Measurements from ENCODE around the gene KISS1R.
A peak's percentile ranks its signal among the peaks of the same experiment; 100 is the strongest.

Gene KISS1R

GRCh38 chr19:931860-932647 lies 14.9 kb downstream of the KISS1R start:
- Mint-ChIP-seq H3K27ac (no peak overlapping the region), H3K36me3 (no peaks in the 10 kb centered on the region), H3K4me1 (ENCODE audit: low read depth) (peaks cover 12% of the 10 kb centered on the region), H3K4me3 (peak overlapping the region; percentile 32), H3K27me3 (no peaks in the 10 kb centered on the region), H3K9me3 (ENCODE audit: low read depth) (no peaks in the 10 kb centered on the region)

GRCh38 chr19:932648-933552 lies 15.8 kb downstream of the KISS1R start:
- Mint-ChIP-seq H3K27ac (no peak overlapping the region), H3K27me3 (no peaks in the 10 kb centered on the region), H3K4me1 (ENCODE audit: low read depth) (peaks cover 18% of the 10 kb centered on the region), H3K4me3 (peak overlapping the region; percentile 62), H3K36me3 (no peaks in the 10 kb centered on the region), H3K9me3 (ENCODE audit: low read depth) (no peaks in the 10 kb centered on the region)

GRCh38 chr19:933553-933882 lies 16.4 kb downstream of the KISS1R start:
- Mint-ChIP-seq H3K27ac (no peak overlapping the region), H3K4me3 (no peak overlapping the region), H3K9me3 (ENCODE audit: low read depth) (no peaks in the 10 kb centered on the region), H3K4me1 (ENCODE audit: low read depth) (peaks cover 21% of the 10 kb centered on the region), H3K36me3 (no peaks in the 10 kb centered on the region), H3K27me3 (no peaks in the 10 kb centered on the region)

GRCh38 chr19:934197-934840 lies 17.2 kb downstream of the KISS1R start:
- Mint-ChIP-seq H3K4me1 (ENCODE audit: low read depth) (peaks cover 23% of the 10 kb centered on the region), H3K4me3 (no peak overlapping the region), H3K9me3 (ENCODE audit: low read depth) (no peaks in the 10 kb centered on the region)

GRCh38 chr19:934865-935479 lies 17.8 kb downstream of the KISS1R start:
- Mint-ChIP-seq H3K27me3 (no peaks in the 10 kb centered on the region), H3K27ac (no peak overlapping the region), H3K9me3 (ENCODE audit: low read depth) (no peaks in the 10 kb centered on the region), H3K36me3 (no peaks in the 10 kb centered on the region), H3K4me3 (no peak overlapping the region), H3K4me1 (ENCODE audit: low read depth) (peaks cover 28% of the 10 kb centered on the region)

More at GRCh38 chr19:934197-934840, 17.2 kb downstream of the KISS1R start:
- Mint-ChIP-seq H3K27me3 (no peaks in the 10 kb centered on the region), H3K36me3 (no peaks in the 10 kb centered on the region), H3K27ac (no peak overlapping the region)

- Mint-ChIP-seq H3K27me3 (no peaks in the 10 kb centered on the region), H3K4me1 (ENCODE audit: low read depth) (peaks cover 32% of the 10 kb centered on the region), H3K9me3 (ENCODE audit: low read depth) (no peaks in the 10 kb centered on the region), H3K36me3 (no peaks in the 10 kb centered on the region), H3K27ac (no peak overlapping the region), H3K4me3 (no peak overlapping the region)
Observed at GRCh38 chr19:936175-936546, 19.0 kb downstream of the KISS1R start.

GRCh38 chr19:937259-937694 lies 20.1 kb downstream of the KISS1R start:
- no peaks in the 10 kb centered on the region for H3K36me3 Mint-ChIP-seq
- peaks cover 32% of the 10 kb centered on the region for H3K4me1 Mint-ChIP-seq (ENCODE audit: low read depth)
- peak overlapping the region; percentile 49 for H3K4me3 Mint-ChIP-seq
- no peak overlapping the region for H3K27ac Mint-ChIP-seq
- H3K27me3 Mint-ChIP-seq: no peaks in the 10 kb centered on the region
- no peaks in the 10 kb centered on the region for H3K9me3 Mint-ChIP-seq (ENCODE audit: low read depth)

- Mint-ChIP-seq H3K27me3 (no peaks in the 10 kb centered on the region), H3K27ac (no peak overlapping the region), H3K9me3 (ENCODE audit: low read depth) (no peaks in the 10 kb centered on the region), H3K4me3 (no peak overlapping the region), H3K36me3 (no peaks in the 10 kb centered on the region), H3K4me1 (ENCODE audit: low read depth) (peaks cover 28% of the 10 kb centered on the region)
Observed at GRCh38 chr19:938233-938923, 21.2 kb downstream of the KISS1R start.

- Mint-ChIP-seq H3K4me1 (ENCODE audit: low read depth) (peaks cover 28% of the 10 kb centered on the region), H3K36me3 (no peaks in the 10 kb centered on the region), H3K27ac (no peak overlapping the region), H3K27me3 (no peaks in the 10 kb centered on the region), H3K4me3 (no peak overlapping the region), H3K9me3 (ENCODE audit: low read depth) (no peaks in the 10 kb centered on the region)
Observed at GRCh38 chr19:939439-939838, 22.3 kb downstream of the KISS1R start.

GRCh38 chr19:939922-940321 lies 22.8 kb downstream of the KISS1R start:
- no peaks in the 10 kb centered on the region for H3K36me3 Mint-ChIP-seq
- H3K4me1 Mint-ChIP-seq (ENCODE audit: low read depth): peaks cover 28% of the 10 kb centered on the region
- H3K27me3 Mint-ChIP-seq: no peaks in the 10 kb centered on the region
- H3K9me3 Mint-ChIP-seq (ENCODE audit: low read depth): no peaks in the 10 kb centered on the region
- H3K27ac Mint-ChIP-seq: peak overlapping the region; percentile 59
- peak overlapping the region; percentile 83 for H3K4me3 Mint-ChIP-seq

- peaks cover 28% of the 10 kb centered on the region for H3K4me1 Mint-ChIP-seq (ENCODE audit: low read depth)
- no peaks in the 10 kb centered on the region for H3K27me3 Mint-ChIP-seq
- H3K36me3 Mint-ChIP-seq: no peaks in the 10 kb centered on the region
- H3K9me3 Mint-ChIP-seq (ENCODE audit: low read depth): no peaks in the 10 kb centered on the region
- peak overlapping the region; percentile 59 for H3K27ac Mint-ChIP-seq
- H3K4me3 Mint-ChIP-seq: peak overlapping the region; percentile 83
Observed at GRCh38 chr19:940591-941291, 23.6 kb downstream of the KISS1R start.

- Mint-ChIP-seq H3K27me3 (no peaks in the 10 kb centered on the region), H3K4me3 (peak overlapping the region; percentile 72), H3K36me3 (no peaks in the 10 kb centered on the region), H3K4me1 (ENCODE audit: low read depth) (peaks cover 26% of the 10 kb centered on the region), H3K9me3 (ENCODE audit: low read depth) (no peaks in the 10 kb centered on the region), H3K27ac (no peak overlapping the region)
Observed at GRCh38 chr19:941292-942132, 24.4 kb downstream of the KISS1R start.

GRCh38 chr19:942133-942645 lies 25.1 kb downstream of the KISS1R start:
- peaks cover 25% of the 10 kb centered on the region for H3K4me1 Mint-ChIP-seq (ENCODE audit: low read depth)

More at GRCh38 chr19:942133-942645, 25.1 kb downstream of the KISS1R start:
- Mint-ChIP-seq H3K27me3 (no peaks in the 10 kb centered on the region), H3K4me3 (no peak overlapping the region), H3K9me3 (ENCODE audit: low read depth) (no peaks in the 10 kb centered on the region), H3K36me3 (no peaks in the 10 kb centered on the region), H3K27ac (no peak overlapping the region)
